ENCODE measurements around the gene TRAPPC2. TPM values are rescaled to one million over a fixed set of nuclear protein-coding genes. Genes with fewer than 3 reads are reported as not detected.

Gene TRAPPC2
- total and polyA plus RNA-seq, 9 of the 15 experiments (the other 6 are each of a cell fraction or from before 2014, with no cell fraction given), result 10.3 to 30.6 (median 18.6) TPM

DNA sequence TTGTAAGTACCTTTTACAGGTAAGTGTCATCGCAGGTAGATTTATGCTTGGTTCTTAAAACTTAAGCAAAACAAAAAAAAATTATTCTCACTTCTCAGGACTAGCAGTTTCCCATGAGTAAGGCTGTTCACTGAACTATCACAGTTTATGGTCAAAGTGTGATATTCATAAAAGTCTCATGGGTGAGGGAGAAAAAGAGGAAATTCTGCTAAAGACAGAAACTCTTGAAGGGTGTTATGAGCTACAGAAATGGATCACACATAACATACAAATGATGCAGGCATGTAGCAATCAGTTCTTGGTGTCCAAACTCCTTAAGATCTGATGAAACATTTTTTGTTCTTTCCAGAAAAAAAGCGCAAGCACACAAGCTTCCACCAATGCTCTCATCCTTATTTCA is 37.0 kb downstream of the TRAPPC2 start:
- ChIA-PET POLR2A (interaction anchor here (0.6 to 2.1 kb wide), 5 partner anchors 9 to 332 kb away, joined by 3 to 6 read pairs (median 3); partner anchors contain the start of genes GEMIN8 and RAB9A), CTCF (ENCODE audit: low intra/inter-chr PET ratio) (no interaction called here)
- Histone ChIP-seq H3K4me1 (replicated peaks in 1 of 2; ENCODE audit: control insufficient read depth in 2 of 2, insufficient read depth in 2 of 2, low read length in 2 of 2) (peaks cover 4 to 50% of the 10 kb centered on the region in 2 experiments), H3K79me2 (ENCODE audit: control insufficient read depth, insufficient read depth, low read length) (peaks cover 95% of the 10 kb centered on the region), H3K27me3 (ENCODE audit: control insufficient read depth in 2 of 2, insufficient read depth in 2 of 2, low read length in 2 of 2) (no peaks in the 10 kb centered on the region), H3K4me2 (ENCODE audit: insufficient read depth, low read length) (no peak overlapping the region), H3K4me3 (no peak overlapping the region), H3K27ac (ENCODE audit: extremely low read depth, low read depth, low read length) (peak overlapping the region; percentile 39; the same call in 1 of the 3 replicates), H3K9ac (ENCODE audit: insufficient read depth in 1 of 2, low read depth in 2 of 2, low read length in 2 of 2) (no peak overlapping the region; a peak in 1 of 4 replicates), H2AFZ (ENCODE audit: low read depth, low read length) (no peak overlapping the region), H4K20me1 (replicated peaks; ENCODE audit: control insufficient read depth, insufficient read depth, low read length) (peaks cover 25% of the 10 kb centered on the region; the same call in 1 of the 2 replicates), H3K9me1 (ENCODE audit: control insufficient read depth, insufficient read depth, low read length) (no peaks in the 10 kb centered on the region), H3K36me3 (ENCODE audit: control insufficient read depth, insufficient read depth, low read length) (peaks cover 20% of the 10 kb centered on the region; the same call in 1 of the 3 replicates), H3K9me3 (replicated peaks; ENCODE audit: control insufficient read depth, insufficient read depth, low read depth, low read length) (no peaks in the 10 kb centered on the region)
- DNase-seq (ENCODE audit: extremely low read depth in 1 of 4, low spot score in 3 of 4) (no peak), FAIRE-seq (no peak), ATAC-seq (no peak)
- in situ Hi-C loops (cut with MboI), result no loop called here
- intact Hi-C loops (cut with micrococcal nuclease), result loop anchor here (5.0 kb wide), 1 partner anchor 35 kb away; the partner anchor contains the start of genes OFD1 and TRAPPC2
- 74% methylated on average over 2 of the region's 2 CpGs for WGBS (ENCODE audit: insufficient coverage, low coverage, missing lambda C conversion rate)
- no TSS peak for BruUV-seq (replicated peaks)
- TF ChIP-seq ETV5 (CRISPR knock-in tag; IDR thresholded peaks at IDR 0.05; ENCODE audit: low read depth) (no peak), MYBL2 (IDR thresholded peaks at IDR 0.05; ENCODE audit: low read depth) (no peak), MYBL2 (CRISPR knock-in tag; IDR thresholded peaks at IDR 0.05; ENCODE audit: borderline replicate concordance) (no peak), MYC (IDR thresholded peaks at IDR 0.05; ENCODE audit: low read depth, low read length) (no peak), MYC (CRISPR knock-in tag; IDR thresholded peaks at IDR 0.05; ENCODE audit: borderline replicate concordance, low read depth) (no peak), ADNP (tag; IDR thresholded peaks at IDR 0.05) (no peak), ZNF212 (CRISPR knock-in tag; IDR thresholded peaks at IDR 0.05) (no peak)
- TF ChIP-seq, protein P1, sequence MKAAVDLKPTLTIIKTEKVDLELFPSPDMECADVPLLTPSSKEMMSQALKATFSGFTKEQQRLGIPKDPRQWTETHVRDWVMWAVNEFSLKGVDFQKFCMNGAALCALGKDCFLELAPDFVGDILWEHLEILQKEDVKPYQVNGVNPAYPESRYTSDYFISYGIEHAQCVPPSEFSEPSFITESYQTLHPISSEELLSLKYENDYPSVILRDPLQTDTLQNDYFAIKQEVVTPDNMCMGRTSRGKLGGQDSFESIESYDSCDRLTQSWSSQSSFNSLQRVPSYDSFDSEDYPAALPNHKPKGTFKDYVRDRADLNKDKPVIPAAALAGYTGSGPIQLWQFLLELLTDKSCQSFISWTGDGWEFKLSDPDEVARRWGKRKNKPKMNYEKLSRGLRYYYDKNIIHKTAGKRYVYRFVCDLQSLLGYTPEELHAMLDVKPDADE (conservative IDR thresholded peaks at IDR 0.05; ENCODE audit: control insufficient read depth, low read depth, low read length), result no peak

Data from K562 (cell line).